Suppressor macrophage treated with lipopolysaccharide for 4 hours (primary cell): ENCODE measurements around the gene LTBP3.

Source experiments
- DNase-seq: peaks from one replicate; pipeline ENCODE4 v3.0.0-alpha.2; 2020

The LTBP3 gene

DNA sequence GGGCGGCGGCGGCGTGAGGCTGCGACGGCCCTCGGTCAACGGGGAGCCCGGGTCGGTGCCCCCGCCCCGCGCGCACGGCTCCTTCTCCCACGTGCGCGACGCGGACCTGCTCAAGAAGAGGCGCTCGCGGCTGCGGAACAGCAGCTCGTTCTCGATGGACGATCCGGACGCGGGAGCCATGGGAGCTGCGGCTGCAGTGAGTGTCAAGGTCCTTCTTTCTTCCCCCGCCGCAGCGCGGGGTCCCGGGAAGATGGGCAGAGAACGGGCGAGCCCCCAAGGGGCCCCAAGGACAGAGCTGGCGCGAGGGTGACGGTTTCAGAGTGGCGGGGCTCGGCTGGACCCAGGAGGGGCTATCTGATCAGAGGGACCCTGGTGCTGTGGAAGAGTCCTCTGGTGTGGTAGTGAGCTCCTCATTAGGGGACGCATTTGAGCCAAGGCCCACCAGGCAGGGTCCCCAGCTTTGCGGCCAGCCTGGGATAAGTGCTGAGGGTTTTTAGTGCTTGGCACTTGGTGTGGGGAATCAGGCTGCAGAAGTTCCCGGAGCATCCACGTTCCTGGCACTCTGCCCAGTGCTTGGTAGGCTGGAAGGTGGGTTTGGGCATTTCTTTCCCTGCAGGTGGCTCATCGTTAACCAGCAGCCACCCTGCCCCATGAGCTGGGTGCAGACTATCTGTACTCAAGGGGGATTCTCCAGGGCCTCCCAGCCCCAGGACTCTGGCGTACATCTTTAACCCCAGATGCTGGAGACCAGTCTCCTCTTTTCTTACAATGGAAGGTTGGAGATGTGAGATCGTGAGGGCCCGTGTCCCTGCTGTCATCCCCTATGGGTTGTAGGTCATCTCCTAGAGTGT lies 27.5 kb upstream of the LTBP3 start:
- DNase-seq, result no peak

DNA sequence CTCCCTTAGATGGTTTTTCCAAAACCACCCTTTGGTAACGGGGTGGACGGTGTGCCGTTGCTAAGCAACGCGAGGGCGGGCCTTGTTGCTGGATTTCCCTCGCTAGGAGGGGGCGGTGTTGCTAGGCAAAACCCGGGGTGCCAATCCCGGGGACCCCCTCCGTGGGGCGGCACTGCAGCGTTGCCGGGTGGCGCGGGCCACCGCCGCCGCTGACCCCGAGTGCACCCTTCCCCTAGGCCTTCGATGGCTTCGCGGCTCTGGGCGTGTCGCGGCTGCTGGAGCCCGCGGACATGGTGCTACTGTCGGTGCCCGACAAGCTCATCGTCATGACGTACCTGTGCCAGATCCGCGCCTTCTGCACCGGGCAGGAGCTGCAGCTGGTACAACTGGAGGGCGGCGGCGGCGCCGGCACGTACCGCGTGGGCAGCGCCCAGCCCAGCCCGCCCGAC lies 26.6 kb upstream of the LTBP3 start:
- no peak for DNase-seq

DNA sequence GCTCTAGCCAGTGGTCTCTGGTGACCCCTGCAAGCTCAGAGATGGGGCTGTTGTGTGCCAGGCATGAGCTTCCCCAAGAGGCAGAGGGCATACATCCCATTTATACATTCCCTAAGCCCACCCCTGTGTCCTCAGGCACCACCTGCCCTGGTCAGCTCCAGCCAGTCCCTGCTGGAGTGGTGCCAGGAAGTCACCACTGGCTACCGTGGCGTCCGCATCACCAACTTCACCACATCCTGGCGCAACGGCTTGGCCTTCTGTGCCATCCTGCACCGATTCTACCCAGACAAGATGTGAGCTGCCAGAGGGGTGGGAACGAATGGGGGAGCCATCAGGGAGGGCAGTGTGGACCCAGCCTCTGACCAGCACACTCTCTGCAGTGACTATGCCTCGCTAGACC lies 25.9 kb upstream of the LTBP3 start:
- no peak for DNase-seq

DNA sequence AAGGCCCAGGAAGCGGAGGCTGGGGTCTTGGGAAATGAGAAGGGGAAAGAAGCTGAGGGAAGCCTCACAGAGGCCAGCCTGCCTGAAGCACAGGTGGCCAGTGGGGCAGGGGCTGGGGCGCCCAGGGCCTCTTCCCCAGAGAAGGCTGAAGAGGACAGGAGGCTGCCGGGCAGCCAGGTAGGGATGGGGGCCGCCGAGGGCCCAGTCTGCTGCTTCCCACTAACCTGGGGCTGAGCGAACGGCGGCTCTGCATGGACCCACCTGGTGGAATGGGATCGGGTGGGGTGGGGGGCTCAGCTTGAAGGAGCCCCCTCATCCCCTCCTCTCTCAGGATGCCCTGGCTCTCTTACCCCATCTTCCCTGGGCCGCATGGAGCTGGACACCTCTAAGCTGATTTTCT lies 25.4 kb upstream of the LTBP3 start:
- DNase-seq, result no peak

DNA sequence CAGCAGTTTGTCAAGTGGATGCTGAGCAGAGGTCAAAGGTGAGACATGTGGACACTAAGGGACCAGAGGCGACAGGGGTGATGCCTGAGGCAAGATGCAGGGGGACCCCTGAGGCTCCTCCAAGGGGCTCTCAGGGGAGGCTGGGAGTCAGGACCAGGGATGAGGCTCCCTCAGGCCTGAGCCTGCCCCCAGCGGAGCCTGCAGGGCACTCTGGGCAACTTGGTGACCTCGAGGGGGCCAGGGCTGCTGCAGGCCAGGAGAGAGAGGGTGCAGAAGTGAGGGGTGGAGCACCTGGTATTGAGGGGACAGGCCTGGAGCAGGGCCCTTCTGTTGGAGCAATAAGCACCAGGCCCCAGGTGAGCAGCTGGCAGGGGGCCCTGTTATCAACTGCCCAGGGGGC lies 23.8 kb upstream of the LTBP3 start:
- DNase-seq, result no peak

DNA sequence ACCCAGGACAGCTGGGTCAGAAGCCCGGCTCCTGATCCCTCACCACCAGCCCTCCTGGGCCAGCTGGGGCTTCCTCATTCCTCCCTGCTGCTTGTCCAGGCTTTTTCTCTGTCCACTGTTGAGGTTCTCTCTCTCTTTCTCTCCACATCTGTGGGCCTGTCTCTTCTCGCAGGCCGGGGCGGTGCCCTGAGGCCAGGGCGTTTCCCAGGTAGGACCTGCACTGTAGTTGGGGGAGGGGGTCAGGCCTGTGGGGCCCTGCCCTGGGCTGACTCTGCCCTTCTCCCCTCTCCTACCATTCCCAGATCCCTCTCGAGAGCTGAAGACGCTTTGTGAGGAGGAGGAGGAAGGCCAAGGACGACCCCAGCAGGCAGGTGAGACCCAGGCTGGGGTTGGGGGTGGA lies 22.6 kb upstream of the LTBP3 start:
- no peak for DNase-seq

DNA sequence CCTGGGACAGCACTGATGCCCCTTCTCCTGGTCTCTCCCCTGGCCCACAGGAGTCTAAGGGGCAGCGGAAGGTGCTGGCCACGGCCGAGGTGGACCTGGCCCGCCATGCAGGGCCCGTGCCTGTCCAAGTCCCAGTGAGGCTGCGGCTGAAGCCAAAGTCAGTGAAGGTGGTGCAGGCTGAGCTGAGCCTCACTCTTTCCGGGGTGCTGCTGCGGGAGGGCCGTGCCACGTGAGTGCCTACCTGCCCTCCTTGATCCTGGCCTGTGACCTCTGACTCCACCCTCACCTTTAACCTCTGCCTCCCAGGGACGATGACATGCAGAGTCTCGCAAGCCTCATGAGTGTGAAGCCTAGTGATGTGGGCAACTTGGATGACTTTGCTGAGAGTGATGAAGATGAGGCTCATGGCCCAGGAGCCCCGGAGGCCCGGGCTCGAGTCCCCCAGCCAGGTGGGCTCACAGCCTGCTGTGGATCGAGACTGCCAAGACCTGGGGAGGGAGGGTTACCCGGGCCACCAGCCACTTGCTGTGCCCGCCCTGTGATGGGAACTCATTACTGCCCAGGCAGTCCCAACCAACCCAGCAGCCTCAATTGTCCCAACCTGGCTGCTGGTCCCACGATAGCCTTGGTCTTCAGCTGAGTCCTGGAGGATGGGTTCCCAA lies 22.0 kb upstream of the LTBP3 start:
- DNase-seq, result no peak

DNA sequence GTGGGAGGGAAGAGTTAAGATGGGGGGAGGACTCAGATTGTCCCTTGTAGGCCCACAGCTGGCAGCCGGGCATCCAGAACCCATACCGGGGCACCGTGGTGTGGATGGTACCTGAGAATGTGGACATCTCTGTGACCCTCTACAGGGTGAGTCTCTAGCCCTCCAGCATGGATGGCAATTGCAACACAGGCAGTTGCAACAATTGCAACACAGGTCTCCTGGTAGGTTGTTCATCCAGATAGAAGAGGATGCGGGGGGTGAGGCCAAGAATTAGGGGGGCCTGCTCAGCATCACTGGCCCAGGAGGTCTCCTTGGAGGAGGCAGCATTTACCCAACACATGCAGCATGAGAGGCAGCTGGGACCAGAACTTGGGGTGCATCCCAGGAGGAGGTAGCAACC lies 21.1 kb upstream of the LTBP3 start:
- no peak for DNase-seq

DNA sequence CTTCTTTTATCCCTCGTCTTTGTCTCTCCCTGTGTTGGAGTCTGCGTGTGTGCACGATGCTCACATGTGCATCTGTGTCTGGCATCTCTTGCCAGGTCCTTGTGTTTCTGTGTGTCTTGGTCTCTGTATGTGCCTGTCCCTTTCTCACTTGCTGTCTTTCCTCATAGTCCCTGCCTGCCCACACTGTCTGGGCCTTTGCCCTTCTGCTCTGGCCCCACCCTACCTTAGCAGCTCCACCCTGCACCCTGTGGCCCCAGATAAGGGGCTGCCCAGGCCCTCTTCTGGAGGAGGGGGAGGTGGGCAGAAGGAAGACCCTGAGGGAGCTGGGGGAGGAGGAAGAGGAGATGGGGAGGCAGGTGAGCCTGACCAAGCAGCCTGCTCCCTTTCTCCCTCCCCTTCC lies 20.5 kb upstream of the LTBP3 start:
- no peak for DNase-seq

DNA sequence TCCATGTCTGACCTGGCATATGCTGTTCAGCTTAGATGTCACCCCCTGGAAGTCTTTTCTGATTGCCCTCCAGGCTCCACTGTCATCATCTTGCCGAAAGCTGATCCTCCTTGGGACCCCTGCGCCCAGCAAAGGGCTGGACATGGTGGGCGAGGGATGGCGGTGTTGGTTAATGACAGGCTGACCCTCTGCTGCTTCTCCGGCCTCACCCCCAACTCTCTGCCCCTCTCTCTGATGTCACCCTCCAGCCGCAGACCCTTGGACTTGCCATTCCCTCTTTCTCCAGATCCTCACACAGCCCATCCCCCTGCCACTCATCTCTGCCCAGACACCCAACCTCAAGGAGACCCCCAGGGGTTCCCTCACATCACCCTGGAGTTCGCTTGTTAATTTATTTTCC lies 20.0 kb upstream of the LTBP3 start:
- DNase-seq, result no peak

DNA sequence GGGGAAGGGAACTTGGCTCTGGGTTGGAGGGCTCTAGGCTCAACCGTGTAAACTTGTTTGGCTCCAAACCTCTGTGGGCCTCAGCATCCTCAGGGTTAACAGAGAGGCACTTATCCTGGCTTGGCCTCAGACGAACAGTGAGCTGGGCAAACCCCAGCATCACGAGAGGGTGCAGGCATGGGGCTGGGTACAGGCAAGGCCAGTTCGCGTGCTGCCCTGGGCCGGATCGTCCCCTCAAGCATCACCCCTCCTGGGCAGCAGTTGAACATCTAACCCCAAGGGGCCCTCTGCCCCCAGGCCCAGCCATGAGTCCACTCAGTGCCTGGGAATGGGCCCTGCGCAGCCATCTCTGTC lies 19.6 kb upstream of the LTBP3 start:
- no peak for DNase-seq

DNA sequence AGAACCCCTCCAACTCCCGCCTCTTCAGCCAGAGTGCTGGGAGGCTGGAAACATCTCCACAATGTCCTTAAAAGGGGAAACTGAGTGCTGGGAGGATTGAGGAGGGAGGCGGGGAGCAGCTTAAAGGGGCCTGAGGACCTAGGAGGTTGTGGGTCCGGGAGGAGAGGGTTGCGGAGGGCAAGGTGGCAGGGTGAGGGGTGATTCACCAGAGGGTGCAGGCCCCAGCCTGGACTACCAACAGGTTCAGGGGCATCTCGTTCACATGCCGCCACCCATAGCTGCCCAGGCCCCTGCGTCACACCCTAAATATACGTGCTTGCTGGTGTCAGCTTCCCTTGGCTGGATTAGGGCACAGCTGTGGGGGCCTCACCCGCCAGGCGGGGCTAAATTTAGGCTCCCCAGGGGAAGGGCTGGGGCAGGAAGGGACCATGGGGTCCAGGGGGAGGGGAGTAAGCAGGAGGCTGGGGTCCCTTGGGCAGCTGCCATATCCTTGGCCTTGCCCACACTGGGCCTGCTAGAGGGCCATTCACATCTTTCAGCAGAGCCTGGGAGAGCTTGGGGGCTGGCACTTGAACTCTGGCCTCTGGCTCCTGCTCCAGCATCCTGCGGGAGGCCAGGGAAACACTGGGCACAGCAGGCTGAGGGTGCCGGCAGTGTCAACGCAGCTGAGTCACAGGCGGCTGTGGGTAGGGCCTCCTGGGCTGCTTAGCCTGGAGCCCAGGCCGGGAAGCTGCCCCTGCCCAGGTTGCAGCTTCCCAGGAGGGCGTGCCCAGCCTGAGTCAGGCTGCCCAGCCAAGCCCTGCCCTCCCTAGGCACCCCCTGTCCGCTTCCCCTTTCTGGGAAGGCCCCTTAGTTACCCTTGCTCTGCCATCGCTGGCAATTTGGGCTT lies 19.0 kb upstream of the LTBP3 start:
- peak; percentile 96 for DNase-seq

DNA sequence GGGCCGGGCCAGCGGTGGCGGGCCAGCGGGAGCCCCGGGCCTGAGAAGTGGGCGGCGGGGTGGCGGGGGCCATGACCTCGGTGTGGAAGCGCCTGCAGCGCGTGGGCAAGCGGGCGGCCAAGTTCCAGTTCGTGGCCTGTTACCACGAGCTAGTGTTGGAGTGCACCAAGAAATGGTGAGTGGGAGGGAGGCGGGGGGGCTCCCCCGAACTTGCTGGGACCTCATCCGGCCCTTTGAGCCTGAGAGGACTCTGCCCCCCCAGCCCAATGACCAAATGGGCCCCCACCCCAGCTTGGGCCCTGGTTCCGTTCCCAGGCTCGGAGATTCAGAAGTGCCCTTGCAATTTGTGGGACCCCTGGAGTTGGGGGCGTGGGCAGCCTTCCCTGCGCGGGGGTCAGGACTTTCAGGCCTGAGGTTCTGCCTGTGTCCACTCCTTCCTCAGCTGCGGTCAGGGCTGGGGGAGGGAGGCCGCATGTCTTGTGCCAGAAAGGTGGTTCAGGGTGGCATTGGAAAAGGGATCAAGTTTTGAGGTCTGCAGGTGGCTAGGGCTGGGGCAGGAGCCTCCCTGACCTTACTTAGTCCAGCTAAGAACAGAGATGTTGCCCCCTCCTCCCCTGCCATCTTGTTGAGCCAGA lies 18.2 kb upstream of the LTBP3 start:
- peak; percentile 29 for DNase-seq

DNA sequence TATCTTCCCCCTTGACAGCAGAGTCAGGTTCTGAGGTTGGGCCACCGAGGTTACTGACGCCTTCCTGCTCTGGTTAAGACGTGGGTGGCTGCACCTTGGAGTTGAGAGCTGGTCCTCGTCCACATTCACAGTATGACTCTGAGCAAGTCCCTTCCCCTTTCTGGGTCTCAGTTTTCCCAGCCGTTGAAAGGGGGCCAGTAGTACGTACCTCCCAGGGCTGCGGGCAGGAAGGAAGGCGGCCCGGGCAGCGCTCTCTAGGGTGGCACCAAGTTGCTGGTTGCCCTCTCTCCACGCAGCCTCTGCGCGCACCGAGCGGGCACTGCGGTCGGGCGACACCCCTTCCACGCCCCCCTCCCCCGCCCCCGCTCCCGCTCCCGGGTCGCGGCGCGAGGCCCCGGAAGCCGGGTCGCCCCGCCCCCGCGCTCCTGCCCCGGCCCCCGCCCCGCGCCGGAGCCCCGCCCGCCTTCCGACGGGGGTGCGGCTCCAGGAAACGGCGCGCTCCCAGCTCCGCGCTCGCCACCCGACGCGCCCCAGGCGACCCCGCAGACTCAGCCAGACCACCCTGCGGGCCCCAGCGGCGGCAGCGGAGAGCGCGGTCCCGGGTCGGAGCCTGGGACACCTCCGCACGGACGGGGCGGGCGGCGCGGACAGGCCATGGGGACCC lies 17.5 kb upstream of the LTBP3 start, which contains the start of gene EHBP1L1:
Gene EHBP1L1, plus strand, starts transcription at position 486 of the 664 bp plus-strand sequence. CDS start 250 bp downstream, outside the sequence.
- DNase-seq, result peak; percentile 88

DNA sequence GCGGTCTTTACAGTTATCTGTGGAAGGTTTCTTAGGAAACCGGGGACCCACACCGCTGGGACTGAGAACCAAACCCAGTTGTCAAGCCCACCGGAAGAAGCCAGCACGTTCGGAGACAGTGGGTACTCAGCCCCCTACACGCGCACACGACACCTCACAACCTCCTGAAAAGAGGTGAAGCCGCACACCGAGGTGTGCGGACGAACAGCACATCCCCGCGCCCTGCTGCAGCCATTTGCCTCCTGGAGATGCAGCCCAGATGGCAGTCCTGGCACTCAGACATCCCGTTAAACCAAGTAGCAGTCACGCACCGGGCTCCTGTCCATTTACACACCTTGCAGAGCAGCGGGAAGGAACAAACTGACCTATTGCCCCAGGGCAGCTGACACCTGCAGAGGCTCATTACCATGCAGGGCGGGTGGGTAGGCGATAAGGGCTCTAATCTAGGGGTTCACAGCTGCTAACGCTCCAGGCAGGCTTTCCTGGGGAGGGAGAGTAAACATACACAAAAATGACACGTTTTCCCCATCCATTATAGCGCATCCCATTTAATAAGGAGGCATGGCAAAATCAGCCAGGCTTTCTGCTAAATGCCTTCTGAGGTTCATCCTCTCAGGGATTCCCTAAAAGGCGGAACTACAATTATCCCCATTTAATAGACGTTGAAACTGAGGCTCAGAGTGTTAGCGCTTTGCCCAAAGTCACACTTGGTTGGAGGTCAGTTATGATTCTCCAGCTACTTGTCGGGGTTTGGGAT lies 16.8 kb upstream of the LTBP3 start:
- no peak for DNase-seq

DNA sequence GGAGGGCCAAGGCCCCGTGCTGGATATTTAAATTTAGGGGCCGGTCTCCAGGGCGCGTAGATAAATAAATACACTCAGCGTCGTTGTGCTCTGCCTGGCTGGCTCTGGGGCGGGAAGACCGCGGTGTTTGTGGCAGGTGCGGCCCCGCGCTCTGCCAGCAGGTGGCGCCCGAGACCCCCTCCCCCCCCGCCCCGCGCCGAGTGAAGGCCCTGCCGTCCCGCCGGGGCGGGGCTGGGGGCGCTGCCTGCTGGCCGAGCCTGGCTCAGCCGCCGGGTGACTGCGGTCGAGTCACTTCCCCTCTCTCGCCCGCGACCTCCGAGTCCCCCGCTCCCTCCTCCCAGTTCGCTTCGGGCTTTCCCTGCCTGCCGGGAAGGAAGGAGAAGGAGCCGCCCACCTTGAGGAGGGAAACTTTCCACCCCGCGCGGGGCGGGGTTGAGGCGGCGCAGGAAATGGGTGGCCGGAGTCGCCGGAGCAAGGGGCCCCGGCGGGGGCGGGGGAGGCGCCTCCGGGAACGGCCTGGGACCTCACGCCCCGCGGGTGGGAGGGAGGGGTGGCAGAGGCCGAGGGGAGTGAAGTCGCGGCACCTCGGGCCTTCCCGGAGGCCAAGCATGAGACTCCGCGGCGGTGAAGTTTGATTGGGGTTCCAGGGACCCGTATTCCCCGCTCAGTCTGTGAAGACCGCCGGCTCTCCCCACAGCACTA lies 16.1 kb upstream of the LTBP3 start:
- peak; percentile 99 for DNase-seq

DNA sequence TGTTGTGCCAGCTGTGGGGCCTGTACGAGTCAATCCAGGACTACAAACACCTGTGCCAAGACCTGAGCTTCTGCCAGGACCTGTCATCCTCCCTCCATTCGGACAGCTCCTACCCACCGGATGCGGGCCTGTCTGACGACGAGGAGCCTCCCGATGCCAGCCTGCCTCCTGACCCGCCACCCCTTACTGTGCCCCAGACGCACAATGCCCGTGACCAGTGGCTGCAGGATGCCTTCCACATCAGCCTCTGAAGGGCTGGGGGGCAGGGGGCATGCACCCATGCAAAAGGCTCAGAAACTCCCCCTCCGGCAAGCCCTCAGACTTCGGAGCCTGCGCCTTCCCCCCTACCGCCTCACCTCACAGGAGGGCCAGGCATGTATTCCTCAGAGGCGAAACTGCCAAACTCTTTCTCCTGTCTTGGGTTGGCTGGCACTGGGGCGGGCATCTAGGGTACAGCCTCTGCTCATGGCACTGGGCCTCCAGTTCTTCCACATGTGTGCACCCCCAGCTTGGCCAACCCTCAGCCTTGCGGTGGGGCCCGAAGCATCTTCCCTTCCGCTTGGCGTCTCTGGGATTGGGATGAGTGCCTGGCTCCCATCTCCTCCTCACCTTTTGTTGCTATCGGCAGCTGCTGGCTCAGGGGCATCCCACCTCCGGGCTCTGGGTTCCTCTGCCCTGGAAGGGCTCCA lies 15.4 kb upstream of the LTBP3 start:
- DNase-seq, result no peak

DNA sequence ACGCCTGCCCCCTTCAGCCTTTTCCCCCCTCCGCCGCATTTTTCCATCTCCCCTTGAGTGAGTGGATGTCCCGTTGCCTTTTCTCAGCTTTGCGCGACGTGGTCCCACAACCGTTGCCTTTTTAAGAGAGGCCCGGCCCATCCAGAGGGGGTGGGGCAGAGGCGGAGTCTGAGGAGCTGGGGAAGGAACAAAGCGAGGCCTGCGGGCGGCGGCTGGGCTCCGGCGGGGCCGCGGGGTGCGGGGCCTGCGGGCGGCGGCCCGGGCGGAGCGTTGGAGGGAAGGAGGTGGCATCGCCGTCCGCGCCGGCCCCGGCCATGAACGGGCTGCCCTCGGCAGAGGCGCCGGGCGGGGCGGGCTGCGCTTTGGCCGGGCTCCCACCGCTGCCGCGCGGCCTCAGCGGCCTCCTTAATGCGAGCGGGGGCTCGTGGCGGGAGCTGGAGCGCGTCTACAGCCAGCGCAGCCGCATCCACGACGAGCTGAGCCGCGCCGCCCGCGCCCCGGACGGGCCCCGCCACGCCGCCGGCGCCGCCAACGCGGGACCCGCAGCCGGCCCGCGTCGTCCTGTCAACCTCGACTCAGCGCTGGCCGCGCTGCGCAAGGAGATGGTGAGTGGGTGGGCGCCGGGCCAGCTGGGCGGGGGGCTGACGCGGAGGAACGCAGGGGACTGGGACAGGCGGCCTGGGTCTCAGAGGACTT lies 14.3 kb upstream of the LTBP3 start, which contains the start of gene FAM89B:
Gene FAM89B, plus strand, starts transcription at position 183 of the 696 bp plus-strand sequence. Its CDS starts 132 bp downstream, at position 315.
- DNase-seq, result peak; percentile 91

DNA sequence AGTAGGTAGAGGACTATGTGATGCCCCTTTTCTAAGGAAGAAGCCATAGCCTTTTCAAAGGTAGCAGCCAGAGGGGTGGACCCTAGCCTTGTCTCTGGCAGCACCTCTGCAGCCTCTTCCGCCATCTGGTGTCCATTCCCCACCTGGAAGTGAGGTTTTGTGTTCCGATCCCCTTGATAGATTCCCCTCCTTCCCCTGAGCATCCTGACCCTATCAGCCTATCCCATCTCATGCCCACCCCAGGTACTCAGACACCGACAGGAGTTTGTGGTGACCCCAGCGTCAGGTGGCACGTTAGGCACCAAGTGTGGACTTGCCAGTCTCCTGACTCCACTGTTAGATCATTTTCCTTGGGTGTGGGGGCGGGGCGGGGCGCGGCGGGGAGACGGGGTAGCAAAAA lies 13.8 kb upstream of the LTBP3 start:
- DNase-seq, result no peak
